HEK293 (cell line): ENCODE data around the gene RBM14.

Experiments
- KLF10 ChIP-seq: fragments of 450-650 bp; IDR thresholded peaks from 2 replicates; pipeline ENCODE4 v1.5.1; 2018; ENCODE audit warnings: missing biosample characterization, mild to moderate bottlenecking, missing genetic modification characterization
- TF ChIP-seq, protein P1 (sequence below): fragments of 450-650 bp; formaldehyde crosslinking; IDR thresholded peaks from 2 replicates; pipeline ENCODE4 v1.5.1; 2016; ENCODE audit warnings: missing biosample characterization, missing genetic modification characterization
- TF ChIP-seq, protein P2 (sequence below): IDR thresholded peaks from 2 replicates; pipeline ENCODE4 v1.6.1; 2011; ENCODE audit warnings: mild to moderate bottlenecking, low read depth, low read length, borderline replicate concordance

- TF ChIP-seq, protein P1, sequence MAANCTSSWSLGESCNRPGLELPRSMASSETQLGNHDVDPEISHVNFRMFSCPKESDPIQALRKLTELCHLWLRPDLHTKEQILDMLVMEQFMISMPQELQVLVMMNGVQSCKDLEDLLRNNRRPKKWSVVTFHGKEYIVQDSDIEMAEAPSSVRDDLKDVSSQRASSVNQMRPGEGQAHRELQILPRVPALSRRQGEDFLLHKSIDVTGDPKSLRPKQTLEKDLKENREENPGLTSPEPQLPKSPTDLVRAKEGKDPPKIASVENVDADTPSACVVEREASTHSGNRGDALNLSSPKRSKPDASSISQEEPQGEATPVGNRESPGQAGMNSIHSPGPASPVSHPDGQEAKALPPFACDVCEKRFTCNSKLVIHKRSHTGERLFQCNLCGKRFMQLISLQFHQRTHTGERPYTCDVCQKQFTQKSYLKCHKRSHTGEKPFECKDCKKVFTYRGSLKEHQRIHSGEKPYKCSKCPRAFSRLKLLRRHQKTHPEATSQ: no peak
- TF ChIP-seq KLF10 (tag by site-specific recombination): no peak
- TF ChIP-seq, protein P2, sequence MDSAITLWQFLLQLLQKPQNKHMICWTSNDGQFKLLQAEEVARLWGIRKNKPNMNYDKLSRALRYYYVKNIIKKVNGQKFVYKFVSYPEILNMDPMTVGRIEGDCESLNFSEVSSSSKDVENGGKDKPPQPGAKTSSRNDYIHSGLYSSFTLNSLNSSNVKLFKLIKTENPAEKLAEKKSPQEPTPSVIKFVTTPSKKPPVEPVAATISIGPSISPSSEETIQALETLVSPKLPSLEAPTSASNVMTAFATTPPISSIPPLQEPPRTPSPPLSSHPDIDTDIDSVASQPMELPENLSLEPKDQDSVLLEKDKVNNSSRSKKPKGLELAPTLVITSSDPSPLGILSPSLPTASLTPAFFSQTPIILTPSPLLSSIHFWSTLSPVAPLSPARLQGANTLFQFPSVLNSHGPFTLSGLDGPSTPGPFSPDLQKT: no peak
These were observed 12.3 kb upstream of the RBM14 start for GRCh38 chr11:66604155-66604554.
